Lung (tissue), 12 donors: ENCODE measurements around the gene SLC4A3. TPM values are rescaled to one million over a fixed set of nuclear protein-coding genes. Genes with fewer than 3 reads are reported as not detected.

Experiments used
- ATAC-seq: fragments of 200-7000 bp; cut with Tn5 transposase; one replicate; pipeline ENCODE4 v1.9.1; 2020; ENCODE audit warnings: moderate number of reproducible peaks; ENCODE audit not compliant: insufficient read depth, low FRiP score
- DNase-seq, 3 donors: peaks; one replicate each; pipeline ENCODE4 v3.0.0-alpha.2; 2013 to 2017
- H3K27ac ChIP-seq, 2 donors: one replicate each; pipeline ENCODE4 v1.5.1; 2013; ENCODE audit warnings: mild to moderate bottlenecking in 2 of 2, moderate library complexity in 2 of 2, control low read depth in 1 of 2, inconsistent platforms in 1 of 2, low read depth in 1 of 2, low read length in 1 of 2
- H3K27me3 ChIP-seq, 3 donors: one replicate each; pipeline ENCODE4 v1.5.1; 2013; ENCODE audit warnings: low read length in 2 of 3; ENCODE audit not compliant: control insufficient read depth in 3 of 3, insufficient read depth in 3 of 3
- H3K36me3 ChIP-seq, 4 donors: one replicate each; pipeline ENCODE4 v1.5.1; 2013; ENCODE audit warnings: low read length in 4 of 4, mild to moderate bottlenecking in 1 of 4, moderate library complexity in 1 of 4; ENCODE audit not compliant: control insufficient read depth in 4 of 4, insufficient read depth in 4 of 4
- H3K4me1 ChIP-seq, 5 donors: one replicate each; pipeline ENCODE4 v1.5.1; 2013; ENCODE audit warnings: low read length in 5 of 5, mild to moderate bottlenecking in 2 of 5, moderate library complexity in 1 of 5; ENCODE audit not compliant: control insufficient read depth in 5 of 5, insufficient read depth in 5 of 5
- H3K4me3 ChIP-seq: one replicate; pipeline ENCODE4 v1.5.1; 2013; ENCODE audit warnings: mild to moderate bottlenecking, control low read depth, moderate library complexity
- H3K9ac ChIP-seq, 2 donors: one replicate each; pipeline ENCODE4 v1.5.1; 2013; ENCODE audit warnings: low read length in 2 of 2, control low read depth in 1 of 2; ENCODE audit not compliant: insufficient read depth in 1 of 2
- H3K9me3 ChIP-seq, 4 donors: one replicate each; pipeline ENCODE4 v1.5.1; 2013; ENCODE audit warnings: low read length in 3 of 4, mild to moderate bottlenecking in 1 of 4, moderate library complexity in 1 of 4; ENCODE audit not compliant: control insufficient read depth in 4 of 4, insufficient read depth in 3 of 4
- CTCF ChIP-seq: IDR thresholded peaks from 2 replicates; pipeline ENCODE4 v1.5.1; 2012; ENCODE audit warnings: mild to moderate bottlenecking; ENCODE audit errors: control extremely low read depth, extremely low read depth
- WGBS, 2 donors: extraction: QIAGEN DNeasy Blood & Tissue Kit; methylation state at CpG; one replicate each; pipeline ENCODE4 v1.1.7; 2013; 5-methylcytosine and 5-hydroxymethylcytosine counted together
- polyA plus RNA-seq, 2 donors: library from polyadenylated mRNA; stranded (reverse); fragments of 200-250 nt; gene quantifications; one replicate each; pipeline ENCODE4 v1.2.1, GENCODE V29; 2013
- total RNA-seq, 2 donors: library from RNA; depleted of rRNA in 1 of 2; stranded (reverse); fragments of >200 nt in 1 of 2; gene quantifications; one replicate each; pipeline ENCODE4 v1.2.1, GENCODE V29; 2014 to 2021
- donor health status: control.
- donor health status: control.
- donor health status: Bipolar disorder and iron deficiency.
- donor health status: healthy.
- donor health status: DM: yes; HTN: yes; CAD: no.

Gene SLC4A3
- total and polyA plus RNA-seq, 4 donors = 0.59 to 3.2 (median 1.2) TPM

- ATAC-seq (no peak), DNase-seq (no peak)
- no peak for TF ChIP-seq CTCF
- H3K9ac ChIP-seq = no peak overlapping the region
- peaks cover 0 to under 1% (median 0%) of the 10 kb centered on the region in 5 donors for H3K4me1 ChIP-seq
- H3K36me3 ChIP-seq = peaks cover 0 to 9% (median 2%) of the 10 kb centered on the region in 4 donors
- H3K9me3 ChIP-seq = no peaks in the 10 kb centered on the region
- WGBS, 2 donors = 87 to 91% methylated on average over 22 of the region's 22 CpGs
- H3K27me3 ChIP-seq = no peaks in the 10 kb centered on the region
- H3K27ac ChIP-seq = peak overlapping the region in 1 of 2 donors; percentile 97
- no peak overlapping the region for H3K4me3 ChIP-seq
Observed at GRCh38 chr2:219633276-219634065, 6.0 kb downstream of the SLC4A3 start.

- peaks cover 0 to 9% (median 2%) of the 10 kb centered on the region in 4 donors for H3K36me3 ChIP-seq
- no peak overlapping the region for H3K4me3 ChIP-seq
- WGBS, 2 donors = 89 to 92% methylated on average over 15 of the region's 15 CpGs
- peaks cover 0 to under 1% (median 0%) of the 10 kb centered on the region in 3 donors for H3K27me3 ChIP-seq
- peaks cover 0 to under 1% (median 0%) of the 10 kb centered on the region in 4 donors for H3K9me3 ChIP-seq
- no peak for DNase-seq
- H3K27ac ChIP-seq = peak overlapping the region in 1 of 2 donors; percentile 63
- no peak for ATAC-seq
- H3K4me1 ChIP-seq = no peaks in the 10 kb centered on the region
- no peak for TF ChIP-seq CTCF
- no peak overlapping the region for H3K9ac ChIP-seq
Observed at GRCh38 chr2:219634171-219634940, 6.9 kb downstream of the SLC4A3 start.

GRCh38 chr2:219634951-219635751 is 7.7 kb downstream of the SLC4A3 start:
- no peaks in the 10 kb centered on the region for H3K4me1 ChIP-seq
- no peak overlapping the region for H3K9ac ChIP-seq
- 85 to 89% methylated on average over 22 of the region's 22 CpGs for WGBS, 2 donors
- peak overlapping the region in 1 of 2 donors; percentile 63 for H3K27ac ChIP-seq
- DNase-seq (no peak), ATAC-seq (no peak)
- peaks cover 0 to 2% (median 0%) of the 10 kb centered on the region in 4 donors for H3K9me3 ChIP-seq
- peaks cover 0 to 3% (median 0%) of the 10 kb centered on the region in 3 donors for H3K27me3 ChIP-seq
- no peak overlapping the region for H3K4me3 ChIP-seq
- TF ChIP-seq CTCF = no peak
- H3K36me3 ChIP-seq = peaks cover 0 to 9% (median 2%) of the 10 kb centered on the region in 4 donors
